Karpas-422 (cell line): ENCODE results near the gene FN3K. TPM values are rescaled to one million over a fixed set of nuclear protein-coding genes. Genes with fewer than 3 reads are reported as not detected.

Experiments used
- DNase-seq: peaks from one replicate; pipeline ENCODE4 v3.0.0-alpha.2; 2015
- H2AFZ ChIP-seq: fragments of 200-600 bp; sonication (generic); 2 replicates; pipeline ENCODE4 v1.6.1; 2014; ENCODE audit warnings: antibody characterized with exemption, low read length, mixed read lengths
- H3K27ac ChIP-seq: fragments of 200-600 bp; sonication (generic); 2 replicates; pipeline ENCODE4 v1.5.1; 2014; ENCODE audit warnings: mild to moderate bottlenecking, low read length, moderate library complexity
- H3K27me3 ChIP-seq: fragments of 200-600 bp; sonication (generic); 2 replicates; pipeline ENCODE4 v1.6.1; 2014; ENCODE audit warnings: low read length, mixed read lengths
- H3K36me3 ChIP-seq: fragments of 200-600 bp; sonication (generic); 2 replicates; pipeline ENCODE4 v1.6.1; 2014; ENCODE audit warnings: low read length, mixed read lengths; ENCODE audit not compliant: insufficient read depth
- H3K4me1 ChIP-seq: fragments of 200-600 bp; sonication (generic); 2 replicates; pipeline ENCODE4 v1.6.1; 2014; ENCODE audit warnings: mild to moderate bottlenecking, low read length, mixed read lengths
- H3K4me2 ChIP-seq: fragments of 200-600 bp; sonication (generic); 2 replicates; pipeline ENCODE4 v1.6.1; 2014; ENCODE audit warnings: low read length, low read depth, mild to moderate bottlenecking; ENCODE audit not compliant: poor library complexity, severe bottlenecking
- H3K4me3 ChIP-seq: fragments of 200-600 bp; sonication (generic); 2 replicates; pipeline ENCODE4 v1.5.1; 2014; ENCODE audit warnings: mild to moderate bottlenecking, antibody characterized with exemption, low read length, mixed read lengths
- H3K79me2 ChIP-seq: fragments of 200-600 bp; sonication (generic); 2 replicates; pipeline ENCODE4 v1.6.1; 2014; ENCODE audit warnings: mild to moderate bottlenecking, low read length, mixed read lengths
- H3K9ac ChIP-seq: fragments of 200-600 bp; sonication (generic); 2 replicates; pipeline ENCODE4 v1.6.0; 2014; ENCODE audit warnings: low read length
- H3K9me2 ChIP-seq: fragments of 200-600 bp; sonication (generic), shearing (Covaris generic); replicated peaks from 2 replicates; pipeline ENCODE4 v1.6.0; 2014; ENCODE audit warnings: mild to moderate bottlenecking, low read length, moderate library complexity; ENCODE audit not compliant: insufficient read depth
- H3K9me3 ChIP-seq: fragments of 300-700, 200-600 bp; sonication (generic); 2 replicates; pipeline ENCODE4 v1.6.1; 2014; ENCODE audit warnings: low read length, mixed read lengths
- H4K20me1 ChIP-seq: fragments of 200-600 bp; sonication (generic); 2 replicates; pipeline ENCODE4 v1.6.1; 2014; ENCODE audit warnings: mild to moderate bottlenecking, antibody characterized with exemption, low read length, low read depth; ENCODE audit not compliant: insufficient read depth
- total RNA-seq: library from RNA; depleted of rRNA; stranded (reverse); fragments of >200 nt; shearing (Covaris generic); gene quantifications from 2 replicates; pipeline ENCODE4 v1.2.3, GENCODE V29; 2014; ENCODE audit warnings: low replicate concordance; rRNA removed

Gene FN3K
- total RNA-seq, 1 experiment from 2014 or later: not detected

DNA sequence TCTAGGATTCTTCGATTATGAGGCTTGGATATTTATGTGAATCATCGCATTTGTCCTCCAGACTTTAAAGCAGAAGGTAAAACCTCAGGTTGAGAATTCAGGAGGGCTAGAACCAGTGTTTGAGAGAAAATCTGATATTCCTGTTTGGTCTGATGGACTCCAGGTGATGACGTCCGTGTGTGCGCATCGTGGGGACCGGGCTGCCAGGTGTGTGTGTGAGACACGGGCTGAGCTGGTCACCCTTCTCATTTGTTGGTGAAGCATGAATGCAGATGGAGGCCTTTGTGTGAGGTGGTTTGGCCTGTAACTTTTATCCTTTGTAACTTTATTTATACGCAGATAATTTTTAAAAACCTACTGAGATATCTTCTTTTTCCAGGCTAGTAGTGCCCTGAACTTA is 61.6 kb downstream of the FN3K start:
- Histone ChIP-seq H3K9me2 (no peaks in the 10 kb centered on the region), H2AFZ (no peak overlapping the region), H4K20me1 (no peaks in the 10 kb centered on the region; the same call in 1 of the 2 replicates), H3K9me3 (no peaks in the 10 kb centered on the region), H3K27me3 (no peaks in the 10 kb centered on the region), H3K27ac (no peak overlapping the region), H3K4me2 (no peak overlapping the region), H3K4me1 (no peaks in the 10 kb centered on the region), H3K9ac (no peak overlapping the region), H3K36me3 (peaks cover 17% of the 10 kb centered on the region), H3K4me3 (no peak overlapping the region), H3K79me2 (peaks cover 38% of the 10 kb centered on the region)
- DNase-seq: no peak

DNA sequence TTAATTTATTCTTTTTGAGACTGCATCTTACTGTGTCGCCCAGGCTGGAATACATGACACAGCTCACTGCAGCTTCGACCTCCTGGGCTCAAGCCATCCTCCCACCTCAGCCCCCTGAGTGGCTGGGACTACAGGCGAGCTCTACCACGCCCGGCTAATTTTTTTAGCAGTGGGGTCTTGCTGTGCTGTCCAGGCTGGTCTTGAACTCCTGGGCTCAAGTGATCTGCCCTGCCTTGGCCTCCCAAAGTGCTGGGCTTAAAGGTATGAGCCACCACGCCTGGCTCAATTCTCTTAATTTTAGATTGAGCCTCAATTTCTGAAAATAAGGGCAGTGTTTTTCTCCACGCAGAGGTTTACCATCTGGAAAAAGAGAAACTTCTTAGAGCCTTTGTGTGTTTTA is 63.3 kb downstream of the FN3K start:
- Histone ChIP-seq H3K27me3 (no peaks in the 10 kb centered on the region), H3K36me3 (peaks cover 17% of the 10 kb centered on the region), H2AFZ (no peak overlapping the region), H3K4me1 (no peaks in the 10 kb centered on the region), H3K27ac (no peak overlapping the region), H3K9me2 (no peaks in the 10 kb centered on the region), H3K9ac (no peak overlapping the region), H4K20me1 (no peaks in the 10 kb centered on the region; the same call in 1 of the 2 replicates), H3K4me2 (no peak overlapping the region), H3K4me3 (no peak overlapping the region), H3K79me2 (peaks cover 43% of the 10 kb centered on the region), H3K9me3 (no peaks in the 10 kb centered on the region)
- DNase-seq: no peak

DNA sequence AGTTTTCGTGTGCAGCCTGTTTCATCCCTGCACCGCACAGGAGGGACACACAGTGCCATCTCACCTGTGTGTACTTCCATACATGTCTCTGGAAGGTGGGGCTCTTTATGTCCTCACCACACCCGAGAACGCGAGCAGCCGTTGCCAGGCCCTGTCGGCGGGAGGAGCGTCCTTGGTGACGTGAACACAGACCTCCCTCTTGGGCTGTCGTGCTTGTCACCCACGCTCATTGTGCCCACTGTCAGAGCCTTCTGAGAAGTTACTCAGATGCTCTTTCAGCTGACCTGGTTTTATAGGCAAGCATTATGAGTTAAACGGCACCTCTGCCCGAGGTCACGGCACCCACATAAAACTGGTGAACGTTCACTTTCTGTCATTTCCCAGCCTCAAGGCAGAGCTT is 64.2 kb downstream of the FN3K start:
- Histone ChIP-seq H3K9ac (no peak overlapping the region), H3K9me2 (no peaks in the 10 kb centered on the region), H3K9me3 (no peaks in the 10 kb centered on the region), H4K20me1 (no peaks in the 10 kb centered on the region; the same call in 1 of the 2 replicates), H2AFZ (no peak overlapping the region), H3K36me3 (peaks cover 17% of the 10 kb centered on the region), H3K79me2 (peaks cover 39% of the 10 kb centered on the region), H3K4me1 (no peaks in the 10 kb centered on the region), H3K27me3 (no peaks in the 10 kb centered on the region), H3K27ac (no peak overlapping the region), H3K4me3 (no peak overlapping the region), H3K4me2 (no peak overlapping the region)
- no peak for DNase-seq

Other genes starting within 250 kb of the FN3K start
- 19.7 and 22.4 TPM in 2 replicates for gene FOXK2, start 215.9 kb upstream of the FN3K start, total RNA-seq
- gene WDR45B, start 87.2 kb upstream of the FN3K start, total RNA-seq: 55.8 and 58.9 TPM in 2 replicates
- gene RAB40B, start 36.9 kb upstream of the FN3K start, total RNA-seq: 1.7 and 1.8 TPM in 2 replicates
- gene FN3KRP, start 18.9 kb upstream of the FN3K start, total RNA-seq: 6.2 and 6.6 TPM in 2 replicates
- 26.2 and 28.7 TPM in 2 replicates for gene TBCD, start 16.4 kb downstream of the FN3K start, total RNA-seq
- not detected in 2 replicates for gene ZNF750, start 104.4 kb downstream of the FN3K start, total RNA-seq